ENCODE measurements around the gene ANKRD44.

The ANKRD44 gene

DNA sequence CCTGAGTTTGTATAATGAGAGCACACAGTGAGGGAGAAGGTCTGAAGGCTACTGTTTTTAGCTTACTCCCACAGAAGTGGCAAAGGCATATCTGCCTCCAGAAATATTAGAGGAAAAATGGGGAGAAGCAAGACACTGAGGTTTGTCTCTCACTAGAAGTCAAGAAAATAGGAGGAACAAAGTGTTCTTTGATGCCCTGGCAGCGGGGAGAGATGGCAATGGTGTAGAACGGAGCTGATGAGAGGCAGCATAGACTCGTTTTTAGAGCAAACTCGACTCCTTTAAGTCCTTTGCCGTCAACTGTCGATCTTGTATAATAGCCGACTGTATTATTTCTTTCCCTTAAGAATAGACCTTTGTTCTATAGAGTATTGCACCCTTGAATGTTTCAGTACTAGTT lies 73.8 kb downstream of the ANKRD44 start:
- in situ Hi-C loops (cut with HindIII; ENCODE audit: low sequenced_read_pairs): no loop called here
- TF ChIP-seq, protein P1, sequence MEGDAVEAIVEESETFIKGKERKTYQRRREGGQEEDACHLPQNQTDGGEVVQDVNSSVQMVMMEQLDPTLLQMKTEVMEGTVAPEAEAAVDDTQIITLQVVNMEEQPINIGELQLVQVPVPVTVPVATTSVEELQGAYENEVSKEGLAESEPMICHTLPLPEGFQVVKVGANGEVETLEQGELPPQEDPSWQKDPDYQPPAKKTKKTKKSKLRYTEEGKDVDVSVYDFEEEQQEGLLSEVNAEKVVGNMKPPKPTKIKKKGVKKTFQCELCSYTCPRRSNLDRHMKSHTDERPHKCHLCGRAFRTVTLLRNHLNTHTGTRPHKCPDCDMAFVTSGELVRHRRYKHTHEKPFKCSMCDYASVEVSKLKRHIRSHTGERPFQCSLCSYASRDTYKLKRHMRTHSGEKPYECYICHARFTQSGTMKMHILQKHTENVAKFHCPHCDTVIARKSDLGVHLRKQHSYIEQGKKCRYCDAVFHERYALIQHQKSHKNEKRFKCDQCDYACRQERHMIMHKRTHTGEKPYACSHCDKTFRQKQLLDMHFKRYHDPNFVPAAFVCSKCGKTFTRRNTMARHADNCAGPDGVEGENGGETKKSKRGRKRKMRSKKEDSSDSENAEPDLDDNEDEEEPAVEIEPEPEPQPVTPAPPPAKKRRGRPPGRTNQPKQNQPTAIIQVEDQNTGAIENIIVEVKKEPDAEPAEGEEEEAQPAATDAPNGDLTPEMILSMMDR (IDR thresholded peaks at IDR 0.05; ENCODE audit: low read depth, low read length): no peak
- no peak overlapping the region for H3K4me3 ChIP-seq (ENCODE audit: low read depth, low read length)
- no peak for DNase-seq (ENCODE audit: low read depth, low spot score)

DNA sequence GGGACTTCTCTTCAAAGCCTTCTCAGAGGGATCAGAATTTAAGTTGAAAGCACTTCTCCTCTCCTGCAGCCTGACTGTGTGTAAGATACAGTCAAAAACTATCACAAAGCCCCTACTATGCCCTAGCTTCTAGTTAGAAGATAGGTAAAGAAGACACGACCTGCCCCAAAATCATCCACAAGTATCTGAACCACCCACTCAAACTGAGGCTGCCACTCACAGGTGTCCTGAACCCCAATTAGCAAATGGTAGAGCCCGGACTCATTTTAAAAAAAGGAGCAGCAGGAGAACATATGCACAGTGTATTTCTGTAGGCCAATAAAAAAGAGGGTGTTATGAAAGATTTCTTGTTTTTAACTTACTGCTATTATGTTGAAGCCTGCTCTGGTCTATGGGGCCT lies 74.4 kb downstream of the ANKRD44 start:
- in situ Hi-C loops (cut with HindIII; ENCODE audit: low sequenced_read_pairs): no loop called here
- H3K4me3 ChIP-seq (ENCODE audit: low read depth, low read length): no peak overlapping the region
- TF ChIP-seq, protein P1 (IDR thresholded peaks at IDR 0.05; ENCODE audit: low read depth, low read length): no peak
- DNase-seq (ENCODE audit: low read depth, low spot score): no peak

DNA sequence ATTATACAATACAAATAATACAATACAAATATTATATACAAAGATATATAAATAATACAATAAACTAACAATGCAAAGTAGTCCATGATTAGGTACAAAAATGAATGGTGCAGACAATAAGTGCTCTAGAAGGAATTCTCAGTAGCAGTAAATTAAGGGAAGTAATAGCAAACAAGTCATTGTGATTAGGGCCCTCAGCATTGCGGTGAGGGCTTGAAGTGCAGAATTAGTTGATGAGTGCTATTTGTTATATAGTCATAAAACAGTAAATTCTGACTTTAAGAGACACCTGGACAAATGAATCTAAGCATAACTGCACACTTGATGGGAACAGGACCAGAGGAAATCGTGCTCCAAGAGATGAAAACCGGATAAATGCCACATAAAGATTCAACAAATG lies 74.9 kb downstream of the ANKRD44 start:
- DNase-seq (ENCODE audit: low read depth, low spot score): no peak
- TF ChIP-seq, protein P1 (IDR thresholded peaks at IDR 0.05; ENCODE audit: low read depth, low read length): no peak
- H3K4me3 ChIP-seq (ENCODE audit: low read depth, low read length): no peak overlapping the region
- in situ Hi-C loops (cut with HindIII; ENCODE audit: low sequenced_read_pairs): no loop called here

DNA sequence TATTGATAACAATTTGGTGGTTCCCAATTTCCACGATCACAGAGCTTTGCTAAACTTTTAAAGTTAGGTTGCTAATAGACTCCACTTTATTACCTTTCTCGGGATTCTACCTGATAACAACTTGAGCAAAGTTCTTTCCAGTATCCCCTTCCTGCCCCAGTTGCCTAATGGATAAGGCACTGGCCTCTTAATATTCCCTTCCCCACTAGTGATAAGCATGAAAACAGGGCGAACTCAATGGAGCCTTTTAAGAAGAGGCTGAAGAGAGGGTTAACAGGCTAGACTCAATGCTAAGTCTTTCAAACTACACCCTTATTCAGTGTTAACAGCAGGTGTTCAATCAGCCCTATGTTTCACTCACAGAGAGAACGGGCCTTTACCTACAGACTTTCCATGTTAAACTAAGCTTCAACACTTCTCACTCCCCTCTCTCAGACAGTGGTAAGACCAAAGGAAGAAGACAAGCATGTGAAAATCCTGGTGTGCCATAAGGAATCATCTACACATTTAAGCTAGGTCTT lies 75.8 kb downstream of the ANKRD44 start:
- H3K4me3 ChIP-seq (ENCODE audit: low read depth, low read length): no peak overlapping the region
- in situ Hi-C loops (cut with HindIII; ENCODE audit: low sequenced_read_pairs): no loop called here
- TF ChIP-seq, protein P1 (IDR thresholded peaks at IDR 0.05; ENCODE audit: low read depth, low read length): no peak
- DNase-seq (ENCODE audit: low read depth, low spot score): no peak

DNA sequence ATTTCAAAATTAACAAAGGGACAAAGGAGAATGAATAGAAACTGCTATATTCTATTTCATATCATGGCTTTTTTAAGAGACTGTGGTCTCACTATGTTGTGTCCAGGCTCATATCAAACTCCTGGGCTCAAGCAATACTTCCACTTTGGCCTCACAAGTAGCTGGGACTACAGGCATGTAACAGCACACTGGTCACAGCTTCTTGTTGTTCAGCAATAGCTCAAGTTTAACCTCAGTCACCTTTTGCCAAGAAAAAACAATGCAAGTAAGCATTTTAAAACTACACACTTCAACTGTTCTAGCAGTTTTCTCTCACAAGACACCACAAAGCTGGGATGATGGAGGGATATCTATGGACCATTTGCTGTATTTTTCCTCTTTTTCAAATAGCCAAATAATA lies 77.1 kb downstream of the ANKRD44 start:
- in situ Hi-C loops (cut with HindIII; ENCODE audit: low sequenced_read_pairs): no loop called here
- TF ChIP-seq, protein P1 (IDR thresholded peaks at IDR 0.05; ENCODE audit: low read depth, low read length): no peak
- no peak for DNase-seq (ENCODE audit: low read depth, low spot score)
- H3K4me3 ChIP-seq (ENCODE audit: low read depth, low read length): no peak overlapping the region

DNA sequence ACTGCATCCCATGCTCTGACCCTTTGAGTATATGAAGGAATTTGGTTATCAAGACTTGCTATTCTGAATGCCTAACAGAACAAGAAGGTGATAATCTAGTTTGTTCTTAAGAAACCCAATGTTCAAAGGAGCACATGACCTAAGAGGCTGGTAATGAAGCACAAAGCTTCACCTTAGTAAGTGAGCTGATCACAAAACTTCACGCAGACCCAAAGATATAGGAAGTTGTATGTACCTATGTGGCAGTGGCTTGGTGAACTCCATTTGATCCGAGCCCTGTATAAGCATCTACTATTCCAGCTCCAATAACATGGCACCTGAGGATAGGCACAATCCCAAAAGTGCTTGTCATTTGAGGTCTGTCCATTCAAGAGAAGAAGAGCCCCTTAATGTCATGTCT lies 78.6 kb downstream of the ANKRD44 start:
- no peak overlapping the region for H3K4me3 ChIP-seq (ENCODE audit: low read depth, low read length)
- TF ChIP-seq, protein P1 (IDR thresholded peaks at IDR 0.05; ENCODE audit: low read depth, low read length): no peak
- in situ Hi-C loops (cut with HindIII; ENCODE audit: low sequenced_read_pairs): no loop called here
- no peak for DNase-seq (ENCODE audit: low read depth, low spot score)
